Duodenal mucosa (tissue), 2 donors: ENCODE data around the gene HIBADH.

Source experiments
- H3K27ac ChIP-seq: one replicate; pipeline ENCODE4 v1.7.0; 2013; ENCODE audit warnings: low read depth, low read length
- H3K27me3 ChIP-seq, 2 donors: one replicate each; pipeline ENCODE4 v1.7.0; 2013; ENCODE audit warnings: low read length in 2 of 2, control low read depth in 1 of 2; ENCODE audit not compliant: insufficient read depth in 2 of 2, control insufficient read depth in 1 of 2
- H3K36me3 ChIP-seq, 2 donors: one replicate each; pipeline ENCODE4 v1.7.0; 2013; ENCODE audit warnings: low read length in 2 of 2, control low read depth in 1 of 2; ENCODE audit not compliant: insufficient read depth in 2 of 2, control insufficient read depth in 1 of 2
- H3K4me1 ChIP-seq, 2 donors: one replicate each; pipeline ENCODE4 v1.7.0; 2013; ENCODE audit warnings: low read length in 2 of 2, control low read depth in 1 of 2; ENCODE audit not compliant: insufficient read depth in 2 of 2, control insufficient read depth in 1 of 2
- H3K4me3 ChIP-seq, 2 donors: one replicate each; pipeline ENCODE4 v1.7.0; 2013; ENCODE audit warnings: low read length in 2 of 2, low read depth in 1 of 2
- H3K9ac ChIP-seq, 2 donors: one replicate each; pipeline ENCODE4 v1.7.0; 2013; ENCODE audit warnings: low read length in 2 of 2, low read depth in 1 of 2
- H3K9me3 ChIP-seq, 2 donors: one replicate each; pipeline ENCODE4 v1.7.0; 2013; ENCODE audit warnings: low read length in 2 of 2, control low read depth in 1 of 2; ENCODE audit not compliant: control insufficient read depth in 1 of 2

Gene HIBADH

GRCh38 chr7:27663989-27664331 is 1.3 kb upstream of the HIBADH start:
- Histone ChIP-seq H3K9ac (peak overlapping the region in 1 of 2 donors; percentile 59), H3K9me3 (no peaks in the 10 kb centered on the region), H3K4me1 (peaks cover 14 to 15% of the 10 kb centered on the region in 2 donors), H3K36me3 (no peaks in the 10 kb centered on the region), H3K4me3 (peak overlapping the region; percentile 51 to 69), H3K27me3 (no peaks in the 10 kb centered on the region), H3K27ac (peak overlapping the region; percentile 43)

DNA sequence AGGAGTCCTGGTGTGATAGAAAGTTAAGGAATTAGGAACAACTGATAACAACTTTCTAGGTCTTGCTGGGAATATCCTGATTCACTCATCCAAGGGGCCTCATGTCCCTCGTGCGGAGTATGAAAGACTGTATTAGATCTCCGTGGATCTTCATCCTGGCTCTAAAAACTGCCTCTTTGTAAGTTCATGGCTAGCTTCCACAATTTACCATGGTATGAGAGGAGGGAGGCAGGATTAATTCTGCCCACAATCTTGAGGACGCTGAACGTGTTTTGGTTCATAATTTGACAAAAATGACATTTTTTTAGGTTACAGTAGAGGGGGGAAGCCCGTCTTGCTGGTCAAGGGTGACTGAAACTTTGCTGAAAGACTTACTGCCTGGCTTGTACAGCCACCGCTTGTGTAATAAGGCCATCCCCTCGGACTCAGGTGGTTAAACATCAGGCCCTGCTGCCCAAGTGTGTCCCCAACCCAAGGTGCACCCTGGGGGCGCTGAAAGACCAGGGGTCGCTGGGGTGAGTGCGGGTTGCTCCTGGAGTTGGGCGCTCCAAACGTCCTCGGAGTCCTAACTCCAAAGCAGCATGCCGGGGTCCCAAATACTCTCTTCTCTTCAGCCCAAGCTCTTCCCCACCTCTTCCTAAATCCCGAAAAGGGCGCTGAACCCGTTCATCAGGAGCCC is 733 bp downstream of the HIBADH start:
- Histone ChIP-seq H3K9me3 (no peaks in the 10 kb centered on the region), H3K4me3 (peak overlapping the region; percentile 91 to 97), H3K36me3 (peaks cover 0 to 1% of the 10 kb centered on the region in 2 donors), H3K27ac (peak overlapping the region; percentile 76), H3K27me3 (no peaks in the 10 kb centered on the region), H3K4me1 (peaks cover 14 to 15% of the 10 kb centered on the region in 2 donors), H3K9ac (peak overlapping the region; percentile 91 to 97)

GRCh38 chr7:27656724-27657123 is 6.0 kb downstream of the HIBADH start:
- no peak overlapping the region for H3K4me3 ChIP-seq
- H3K4me1 ChIP-seq = peaks cover 2 to 8% of the 10 kb centered on the region in 2 donors
- H3K36me3 ChIP-seq = peaks cover 0 to 2% of the 10 kb centered on the region in 2 donors
- no peak overlapping the region for H3K27ac ChIP-seq
- H3K9ac ChIP-seq = no peak overlapping the region
- no peaks in the 10 kb centered on the region for H3K9me3 ChIP-seq
- H3K27me3 ChIP-seq = no peaks in the 10 kb centered on the region

GRCh38 chr7:27655184-27655583 is 7.5 kb downstream of the HIBADH start:
- Histone ChIP-seq H3K27ac (no peak overlapping the region), H3K4me1 (no peaks in the 10 kb centered on the region), H3K9ac (no peak overlapping the region), H3K27me3 (no peaks in the 10 kb centered on the region), H3K4me3 (no peak overlapping the region), H3K9me3 (no peaks in the 10 kb centered on the region), H3K36me3 (peaks cover 0 to 2% of the 10 kb centered on the region in 2 donors)

- Histone ChIP-seq H3K36me3 (peaks cover 5 to 14% of the 10 kb centered on the region in 2 donors), H3K9me3 (no peaks in the 10 kb centered on the region), H3K27me3 (no peaks in the 10 kb centered on the region), H3K4me1 (no peaks in the 10 kb centered on the region), H3K27ac (no peak overlapping the region), H3K4me3 (no peak overlapping the region), H3K9ac (no peak overlapping the region)
Measured at GRCh38 chr7:27652518-27652917, 10.2 kb downstream of the HIBADH start.

GRCh38 chr7:27651702-27652101 is 11.0 kb downstream of the HIBADH start:
- no peak overlapping the region for H3K4me3 ChIP-seq
- H3K36me3 ChIP-seq = peaks cover 5 to 11% of the 10 kb centered on the region in 2 donors
- no peaks in the 10 kb centered on the region for H3K4me1 ChIP-seq
- no peak overlapping the region for H3K9ac ChIP-seq
- no peak overlapping the region for H3K27ac ChIP-seq
- no peaks in the 10 kb centered on the region for H3K9me3 ChIP-seq
- no peaks in the 10 kb centered on the region for H3K27me3 ChIP-seq

- Histone ChIP-seq H3K4me3 (no peak overlapping the region), H3K9ac (no peak overlapping the region), H3K36me3 (peaks cover 5 to 14% of the 10 kb centered on the region in 2 donors), H3K9me3 (no peaks in the 10 kb centered on the region), H3K4me1 (no peaks in the 10 kb centered on the region), H3K27ac (no peak overlapping the region), H3K27me3 (no peaks in the 10 kb centered on the region)
Measured at GRCh38 chr7:27650283-27650682, 12.4 kb downstream of the HIBADH start.

GRCh38 chr7:27647489-27647888 is 15.2 kb downstream of the HIBADH start:
- no peak overlapping the region for H3K27ac ChIP-seq
- no peak overlapping the region for H3K4me3 ChIP-seq
- no peaks in the 10 kb centered on the region for H3K9me3 ChIP-seq
- no peak overlapping the region for H3K9ac ChIP-seq
- peaks cover 5 to 14% of the 10 kb centered on the region in 2 donors for H3K36me3 ChIP-seq
- no peaks in the 10 kb centered on the region for H3K4me1 ChIP-seq
- H3K27me3 ChIP-seq = no peaks in the 10 kb centered on the region

GRCh38 chr7:27647046-27647445 is 15.6 kb downstream of the HIBADH start:
- Histone ChIP-seq H3K27ac (no peak overlapping the region), H3K9ac (no peak overlapping the region), H3K4me3 (no peak overlapping the region), H3K9me3 (no peaks in the 10 kb centered on the region), H3K27me3 (no peaks in the 10 kb centered on the region), H3K4me1 (peaks cover 0 to 3% of the 10 kb centered on the region in 2 donors), H3K36me3 (peaks cover 5 to 14% of the 10 kb centered on the region in 2 donors)

DNA sequence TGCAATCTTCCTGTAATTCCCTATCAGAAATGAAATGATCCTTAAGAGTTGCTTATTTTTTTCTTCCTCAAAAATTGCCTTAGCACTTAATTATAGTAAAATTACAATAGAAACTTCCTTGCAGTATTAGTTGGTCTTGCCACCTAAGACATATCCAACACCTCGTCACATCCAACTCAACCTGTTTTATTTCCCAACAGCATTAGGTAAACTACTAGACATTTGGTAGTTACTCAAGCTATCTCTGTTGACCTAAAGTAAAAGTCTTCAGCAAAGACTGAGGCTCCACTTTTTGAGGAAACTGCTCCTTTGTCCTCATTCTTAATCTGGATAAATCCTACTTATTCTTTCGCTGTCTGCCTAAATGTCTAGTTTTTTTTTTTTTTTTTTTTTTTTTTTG is 20.4 kb downstream of the HIBADH start:
- peak overlapping the region; percentile 45 to 48 for H3K4me3 ChIP-seq
- no peak overlapping the region for H3K9ac ChIP-seq
- H3K36me3 ChIP-seq = peaks cover 0 to 2% of the 10 kb centered on the region in 2 donors
- peaks cover 14 to 18% of the 10 kb centered on the region in 2 donors for H3K4me1 ChIP-seq
- H3K27ac ChIP-seq = no peak overlapping the region
- no peaks in the 10 kb centered on the region for H3K27me3 ChIP-seq
- H3K9me3 ChIP-seq = no peaks in the 10 kb centered on the region
